ENCODE measurements around the gene CTTN. TPM values are rescaled to one million over a fixed set of nuclear protein-coding genes. Genes with fewer than 3 reads are reported as not detected.

Gene CTTN
- total and polyA plus RNA-seq, 10 of the 15 experiments (the other 5 are each of a cell fraction or from before 2014, with no cell fraction given) = 1.1 to 37.8 (median 11.8) TPM

DNA sequence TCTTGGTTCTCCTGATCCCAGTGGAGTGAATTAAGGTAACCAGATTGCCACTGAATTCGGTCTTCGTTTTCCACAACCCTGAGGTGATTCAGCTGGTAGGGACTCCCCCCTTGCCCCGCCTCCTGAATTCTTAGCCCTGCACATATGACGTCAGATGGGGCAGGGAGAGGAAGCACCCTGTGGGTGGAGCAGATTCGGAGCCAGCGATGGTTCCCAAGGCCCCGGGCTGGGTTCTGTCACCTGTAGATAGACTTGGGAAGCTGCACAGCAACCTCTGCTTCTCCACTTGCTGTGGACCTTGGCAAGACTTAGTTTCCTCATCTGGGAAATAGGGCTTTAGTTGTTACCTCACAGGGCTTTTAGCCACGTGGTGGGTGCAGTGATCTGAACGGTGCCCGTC lies 67.8 kb downstream of the CTTN start (continued):
- no peak for TF ChIP-seq NFXL1 (IDR thresholded peaks at IDR 0.05; ENCODE audit: borderline replicate concordance)
- no peak for TF ChIP-seq LARP7 (IDR thresholded peaks at IDR 0.05)
- no peak for TF ChIP-seq SKIL (IDR thresholded peaks at IDR 0.05; ENCODE audit: low read depth, poor library complexity, severe bottlenecking)
- TF ChIP-seq FOXM1 (IDR thresholded peaks at IDR 0.05; ENCODE audit: low read depth, low read length) = no peak
- TF ChIP-seq CREB1 (IDR thresholded peaks at IDR 0.05; ENCODE audit: low read depth) = no peak
- no peak for TF ChIP-seq CEBPZ (IDR thresholded peaks at IDR 0.05; ENCODE audit: low read depth, low read length)

GRCh38 chr11:70466596-70466995 lies 68.3 kb downstream of the CTTN start:
- Histone ChIP-seq H2AFZ (ENCODE audit: control insufficient read depth, low read depth, low read length) (no peak overlapping the region), H3K9me3 (replicated peaks; ENCODE audit: control insufficient read depth, insufficient read depth, low read length) (no peaks in the 10 kb centered on the region; the same call in 2 of the 3 replicates), H4K20me1 (ENCODE audit: control insufficient read depth, insufficient read depth) (no peaks in the 10 kb centered on the region), H3K27ac (ENCODE audit: control insufficient read depth, insufficient read depth) (no peak overlapping the region), H3K4me2 (ENCODE audit: control insufficient read depth, insufficient read depth) (no peak overlapping the region), H3K9ac (ENCODE audit: control insufficient read depth, insufficient read depth, low read length) (no peak overlapping the region), H3K4me1 (ENCODE audit: control insufficient read depth, insufficient read depth, low read length) (peaks cover 43% of the 10 kb centered on the region), H3K79me2 (ENCODE audit: control insufficient read depth, insufficient read depth, low read length) (no peaks in the 10 kb centered on the region), H3K4me3 (no peak overlapping the region), H3K27me3 (replicated peaks in 1 of 2; ENCODE audit: control insufficient read depth in 2 of 2, insufficient read depth in 2 of 2, low read length in 1 of 2) (no peaks in the 10 kb centered on the region), H3K36me3 (ENCODE audit: control insufficient read depth in 2 of 2, insufficient read depth in 2 of 2, low read length in 1 of 2) (no peaks in the 10 kb centered on the region)
- ChIA-PET POLR2A (no interaction called here), CTCF (interaction anchor here (1.0 to 1.9 kb wide), 6 partner anchors 8 to 952 kb away, joined by 3 to 13 read pairs (median 6); no protein-coding TSS in a partner anchor), RAD21 (ENCODE audit: unreplicated experiment) (interaction anchor here (1.2 kb wide), 1 partner anchor 953 kb away, joined by 3 read pairs; no protein-coding TSS in a partner anchor), SMC1A (ENCODE audit: uncharacterized antibody, unreplicated experiment) (no interaction called here)
- BruUV-seq (replicated peaks) = no TSS peak
- in situ Hi-C loops (cut with MboI) (loop anchor here (5.0 kb wide), 1 partner anchor 291 kb away; no protein-coding TSS in a partner anchor), intact Hi-C loops (cut with micrococcal nuclease; ENCODE audit: unreplicated experiment) (loop anchor here (10.0 kb wide), 1 partner anchor 192 kb away; the partner anchor contains the start of gene PPFIA1)
- FAIRE-seq = no peak
- no peak for TF ChIP-seq POLR2AphosphoS2 (IDR thresholded peaks at IDR 0.05; ENCODE audit: low read depth, low read length)
- 74% methylated on average over 8 of the region's 8 CpGs for WGBS (ENCODE audit: insufficient coverage, insufficient replicate concordance, low lambda C conversion rate, missing lambda C conversion rate)
- no peak for DNase-seq (ENCODE audit: low read depth, low spot score)
- ATAC-seq = no peak
